ENCODE measurements around the gene HDHD5.
A peak's percentile ranks its signal among the peaks of the same experiment; 100 is the strongest.

Gene HDHD5

GRCh38 chr22:17106161-17106784, 52.8 kb downstream of the HDHD5 start:
- Histone ChIP-seq H3K36me3 (peaks cover 19% of the 10 kb centered on the region), H3K27me3 (ENCODE audit: insufficient read depth, low read depth, severe bottlenecking) (no peaks in the 10 kb centered on the region), H3K4me3 (ENCODE audit: low read depth, low read length) (peak overlapping the region; percentile 24), H3K9me3 (ENCODE audit: severe bottlenecking) (no peaks in the 10 kb centered on the region), H3K27ac (peak overlapping the region; percentile 81)
- DNase-seq, result peak; percentile 91
- peak; percentile 74 for TF ChIP-seq CTCF (IDR thresholded peaks at IDR 0.05; ENCODE audit: low read depth, low read length)

GRCh38 chr22:17105143-17106129, 53.6 kb downstream of the HDHD5 start:
- Histone ChIP-seq H3K27me3 (ENCODE audit: insufficient read depth, low read depth, severe bottlenecking) (no peaks in the 10 kb centered on the region), H3K9me3 (ENCODE audit: severe bottlenecking) (no peaks in the 10 kb centered on the region), H3K4me3 (ENCODE audit: low read depth, low read length) (peak overlapping the region; percentile 24), H3K27ac (peak overlapping the region; percentile 81), H3K36me3 (peaks cover 23% of the 10 kb centered on the region)
- TF ChIP-seq CTCF (IDR thresholded peaks at IDR 0.05; ENCODE audit: low read depth, low read length), result no peak
- no peak for DNase-seq

- TF ChIP-seq CTCF (IDR thresholded peaks at IDR 0.05; ENCODE audit: low read depth, low read length), result no peak
- H3K4me3 ChIP-seq (ENCODE audit: low read depth, low read length), result no peak overlapping the region
- H3K27ac ChIP-seq, result no peak overlapping the region; the same call in 1 of the 2 replicates
- H3K36me3 ChIP-seq, result peaks cover 25% of the 10 kb centered on the region
- no peak for DNase-seq
- H3K9me3 ChIP-seq (ENCODE audit: severe bottlenecking), result no peaks in the 10 kb centered on the region
- no peaks in the 10 kb centered on the region for H3K27me3 ChIP-seq (ENCODE audit: insufficient read depth, low read depth, severe bottlenecking)
Observed at GRCh38 chr22:17104336-17104935, 54.6 kb downstream of the HDHD5 start.

- no peak overlapping the region for H3K27ac ChIP-seq
- H3K36me3 ChIP-seq, result peaks cover 22% of the 10 kb centered on the region
- H3K27me3 ChIP-seq (ENCODE audit: insufficient read depth, low read depth, severe bottlenecking), result no peaks in the 10 kb centered on the region
- TF ChIP-seq CTCF (IDR thresholded peaks at IDR 0.05; ENCODE audit: low read depth, low read length), result no peak
- H3K9me3 ChIP-seq (ENCODE audit: severe bottlenecking), result no peaks in the 10 kb centered on the region
- DNase-seq, result no peak
- H3K4me3 ChIP-seq (ENCODE audit: low read depth, low read length), result no peak overlapping the region
Observed at GRCh38 chr22:17103351-17103750, 55.7 kb downstream of the HDHD5 start.

GRCh38 chr22:17102297-17102667, 56.8 kb downstream of the HDHD5 start:
- H3K4me3 ChIP-seq (ENCODE audit: low read depth, low read length), result no peak overlapping the region
- no peaks in the 10 kb centered on the region for H3K27me3 ChIP-seq (ENCODE audit: insufficient read depth, low read depth, severe bottlenecking)
- no peak for DNase-seq
- no peaks in the 10 kb centered on the region for H3K9me3 ChIP-seq (ENCODE audit: severe bottlenecking)
- TF ChIP-seq CTCF (IDR thresholded peaks at IDR 0.05; ENCODE audit: low read depth, low read length), result no peak
- no peak overlapping the region for H3K27ac ChIP-seq
- H3K36me3 ChIP-seq, result peaks cover 21% of the 10 kb centered on the region

All from WERI-Rb-1 (cell line).